Brain microvascular endothelial cell (primary cell): ENCODE data around the gene MTNR1B.
A peak's percentile ranks its signal among the peaks of the same experiment; 100 is the strongest.

Experiments
- DNase-seq: peaks from one replicate; pipeline ENCODE4 v3.0.0-alpha.2; 2020
- H3K27ac ChIP-seq: fragments of 250-450 bp; sonication (Bioruptor Pico); 2 replicates; pipeline ENCODE4 v1.5.1; 2020; ENCODE audit warnings: mild to moderate bottlenecking, moderate library complexity
- H3K27me3 ChIP-seq: fragments of 250-450 bp; sonication (Bioruptor Pico); replicated peaks from 2 replicates; pipeline ENCODE4 v1.5.1; 2020; ENCODE audit warnings: mild to moderate bottlenecking
- H3K36me3 ChIP-seq: fragments of 250-450 bp; sonication (Bioruptor Pico); replicated peaks from 2 replicates; pipeline ENCODE4 v1.5.1; 2020; ENCODE audit warnings: mild to moderate bottlenecking
- H3K4me3 ChIP-seq: 2 replicates; pipeline ENCODE4 v1.5.1; 2011; ENCODE audit warnings: low read depth, mild to moderate bottlenecking, control low read depth, low read length, moderate library complexity
- in situ Hi-C: cut with HindIII; loops from 2 replicates; pipeline ENCODE4 v1.10.0; 2017; ENCODE audit warnings: low sequenced_read_pairs, low pct_ligation_motif_present
- TF ChIP-seq, protein P1 (sequence below): IDR thresholded peaks from 2 replicates; pipeline ENCODE4 v1.5.1; 2011; ENCODE audit warnings: low read depth, mild to moderate bottlenecking, moderate library complexity, low read length, control low read depth, inconsistent platforms; ENCODE audit errors: missing control alignments

The MTNR1B gene

DNA sequence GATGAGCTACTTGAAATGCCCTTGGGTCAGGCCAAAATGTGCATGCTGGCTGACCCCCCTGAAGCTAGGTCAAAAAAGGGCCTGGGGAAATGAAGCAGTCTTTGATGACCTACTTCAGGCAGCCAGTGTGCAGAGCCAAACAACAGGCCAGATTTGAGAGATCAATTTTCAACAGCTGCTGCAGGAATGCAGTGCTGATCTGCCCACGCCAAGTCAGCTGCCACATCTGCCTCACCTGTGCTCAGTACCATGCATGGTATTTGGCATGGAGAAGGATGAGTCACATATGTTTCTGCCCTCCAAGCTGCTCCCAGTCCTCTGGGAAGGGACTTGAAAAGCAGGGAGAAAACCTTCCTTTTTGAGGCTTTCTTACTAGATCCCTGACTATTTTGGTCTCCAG, 35.8 kb downstream of the MTNR1B start:
- Histone ChIP-seq H3K36me3 (no peaks in the 10 kb centered on the region), H3K4me3 (no peak overlapping the region), H3K27ac (no peak overlapping the region), H3K27me3 (no peaks in the 10 kb centered on the region)
- in situ Hi-C loops, result no loop called here
- TF ChIP-seq, protein P1, sequence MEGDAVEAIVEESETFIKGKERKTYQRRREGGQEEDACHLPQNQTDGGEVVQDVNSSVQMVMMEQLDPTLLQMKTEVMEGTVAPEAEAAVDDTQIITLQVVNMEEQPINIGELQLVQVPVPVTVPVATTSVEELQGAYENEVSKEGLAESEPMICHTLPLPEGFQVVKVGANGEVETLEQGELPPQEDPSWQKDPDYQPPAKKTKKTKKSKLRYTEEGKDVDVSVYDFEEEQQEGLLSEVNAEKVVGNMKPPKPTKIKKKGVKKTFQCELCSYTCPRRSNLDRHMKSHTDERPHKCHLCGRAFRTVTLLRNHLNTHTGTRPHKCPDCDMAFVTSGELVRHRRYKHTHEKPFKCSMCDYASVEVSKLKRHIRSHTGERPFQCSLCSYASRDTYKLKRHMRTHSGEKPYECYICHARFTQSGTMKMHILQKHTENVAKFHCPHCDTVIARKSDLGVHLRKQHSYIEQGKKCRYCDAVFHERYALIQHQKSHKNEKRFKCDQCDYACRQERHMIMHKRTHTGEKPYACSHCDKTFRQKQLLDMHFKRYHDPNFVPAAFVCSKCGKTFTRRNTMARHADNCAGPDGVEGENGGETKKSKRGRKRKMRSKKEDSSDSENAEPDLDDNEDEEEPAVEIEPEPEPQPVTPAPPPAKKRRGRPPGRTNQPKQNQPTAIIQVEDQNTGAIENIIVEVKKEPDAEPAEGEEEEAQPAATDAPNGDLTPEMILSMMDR, result no peak
- no peak for DNase-seq

DNA sequence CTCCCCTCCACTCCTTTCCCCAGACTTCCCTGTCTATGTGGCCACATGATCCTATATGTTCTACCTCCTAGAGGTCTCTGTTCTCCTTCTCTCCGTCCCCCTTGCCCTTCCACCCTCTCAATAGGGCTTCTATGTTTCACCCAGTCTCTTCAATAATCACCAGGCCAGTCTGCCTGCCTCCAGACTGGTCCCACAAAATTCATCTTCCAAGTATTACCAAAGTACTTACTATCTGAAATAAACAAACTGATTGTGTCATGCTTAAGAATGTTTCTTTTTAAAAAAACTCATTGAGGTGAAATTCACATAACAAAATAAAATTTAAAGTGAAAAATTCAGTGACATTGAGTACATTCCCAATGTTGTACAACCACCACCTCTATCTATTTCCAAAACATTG, 44.2 kb downstream of the MTNR1B start:
- in situ Hi-C loops, result no loop called here
- Histone ChIP-seq H3K36me3 (no peaks in the 10 kb centered on the region), H3K4me3 (no peak overlapping the region), H3K27ac (no peak overlapping the region), H3K27me3 (no peaks in the 10 kb centered on the region)
- no peak for DNase-seq
- TF ChIP-seq, protein P1, result no peak

DNA sequence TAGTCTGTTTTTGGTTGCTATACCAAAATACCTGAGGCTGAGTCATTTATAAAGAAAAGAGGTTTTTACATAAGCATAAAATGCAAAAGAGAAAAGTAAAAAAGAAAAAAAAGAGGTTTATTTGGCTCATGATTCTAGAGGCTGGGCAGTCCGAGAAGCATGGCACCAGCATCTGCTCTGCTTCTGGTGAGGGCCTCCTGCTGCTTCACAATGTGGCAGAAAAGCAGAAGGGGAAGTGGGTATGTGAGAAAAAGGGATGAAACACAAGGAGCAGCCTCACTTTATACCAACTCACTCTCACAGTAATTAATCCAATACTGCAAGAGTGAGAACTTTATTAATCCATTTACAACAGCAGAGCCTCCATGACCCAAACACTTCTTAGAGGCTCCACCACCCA, 47.1 kb downstream of the MTNR1B start:
- Histone ChIP-seq H3K4me3 (no peak overlapping the region), H3K36me3 (no peaks in the 10 kb centered on the region), H3K27me3 (no peaks in the 10 kb centered on the region), H3K27ac (no peak overlapping the region)
- no peak for DNase-seq
- in situ Hi-C loops, result no loop called here
- TF ChIP-seq, protein P1, result no peak

DNA sequence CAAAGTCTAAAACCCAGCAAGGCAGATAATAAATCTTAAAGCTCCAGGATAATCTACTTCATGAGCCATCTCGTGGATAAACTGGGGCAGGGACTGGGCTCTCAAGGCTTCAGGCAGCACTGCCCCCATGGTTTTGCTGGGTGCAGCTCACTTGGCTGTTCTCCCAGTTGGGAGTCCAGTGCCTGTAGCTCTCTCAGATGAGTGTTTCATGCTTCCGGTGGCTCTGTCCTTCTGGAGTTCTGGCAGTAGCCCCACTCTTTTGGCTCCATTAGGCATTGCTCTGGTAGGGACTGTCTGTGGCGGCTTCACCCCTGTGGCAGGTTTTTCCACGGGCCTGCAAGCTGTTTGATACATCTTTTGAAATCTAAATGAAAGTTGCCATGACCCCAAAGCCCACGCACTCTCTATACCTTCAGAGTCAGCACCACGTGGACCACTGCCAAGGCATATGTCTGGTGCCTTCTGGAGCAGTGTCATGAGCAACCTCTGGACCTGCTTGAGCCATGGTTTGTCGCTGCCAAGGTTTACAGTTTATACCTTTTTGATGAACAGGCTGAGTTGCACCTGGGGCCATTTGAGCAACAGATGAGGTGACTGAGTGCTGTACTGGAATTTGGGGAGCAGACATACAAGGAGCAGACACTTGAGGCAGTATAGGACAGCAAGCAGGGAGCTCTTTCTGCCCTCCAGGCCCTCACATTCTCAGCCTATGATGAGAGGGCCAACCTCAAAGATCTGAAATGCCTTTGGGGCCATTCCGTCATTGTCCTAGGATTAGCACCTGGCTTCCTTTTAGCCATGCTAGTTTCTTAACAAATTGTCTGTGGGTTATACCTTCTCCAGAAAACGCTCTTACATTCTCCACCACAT, 48.6 kb downstream of the MTNR1B start:
- in situ Hi-C loops, result no loop called here
- Histone ChIP-seq H3K36me3 (no peaks in the 10 kb centered on the region), H3K27ac (no peak overlapping the region), H3K27me3 (no peaks in the 10 kb centered on the region), H3K4me3 (no peak overlapping the region)
- TF ChIP-seq, protein P1, result peak; percentile 25
- no peak for DNase-seq

DNA sequence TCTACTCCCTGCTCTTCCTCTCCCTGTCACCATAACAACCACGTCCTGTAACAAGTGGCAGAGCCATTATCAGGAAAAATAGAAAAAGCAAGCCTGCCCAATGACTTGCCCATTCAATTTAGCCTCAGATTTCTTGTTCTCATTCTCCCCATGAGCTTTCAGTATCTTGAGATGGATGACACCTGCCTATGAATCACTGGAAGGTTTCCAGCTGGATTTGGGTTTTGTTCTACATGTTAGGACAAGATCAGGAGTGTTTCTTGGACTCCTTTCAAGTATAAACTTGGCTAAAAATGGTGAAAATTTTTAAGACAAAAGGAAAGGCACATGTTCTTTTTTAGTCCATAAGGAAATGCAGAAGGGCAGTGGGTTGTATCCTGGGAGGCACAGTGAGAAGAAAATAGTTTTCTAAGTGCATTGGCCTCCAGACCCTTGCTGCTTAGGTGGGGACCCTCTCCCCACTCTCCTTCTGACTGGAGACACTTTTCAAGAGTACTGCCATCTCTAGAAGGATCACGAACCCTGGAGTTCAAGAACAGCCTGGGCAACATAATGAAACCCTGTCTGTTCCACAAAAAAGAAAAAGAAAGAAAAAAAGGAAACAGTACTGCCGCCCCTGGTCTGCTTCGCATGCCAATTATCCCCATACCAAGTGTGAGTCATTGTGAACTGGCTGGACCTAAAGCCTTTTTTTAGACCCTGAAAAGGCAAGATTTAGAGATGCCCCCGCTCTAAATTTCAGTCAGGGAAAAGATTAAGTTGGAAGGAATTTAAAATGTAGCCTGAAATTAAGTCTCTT, 51.0 kb downstream of the MTNR1B start:
- H3K4me3 ChIP-seq, result no peak overlapping the region
- H3K36me3 ChIP-seq, result no peaks in the 10 kb centered on the region
- in situ Hi-C loops, result no loop called here
- TF ChIP-seq, protein P1, result peak; percentile 8
- peak overlapping the region; percentile 42 for H3K27ac ChIP-seq
- peak; percentile 43 for DNase-seq
- H3K27me3 ChIP-seq, result no peaks in the 10 kb centered on the region
